ENCODE measurements around the gene INTS1. TPM values are rescaled to one million over a fixed set of nuclear protein-coding genes. Genes with fewer than 3 reads are reported as not detected.

The INTS1 gene
- total and polyA plus RNA-seq, 2 experiments from 2014 or later = 35.1 to 111 TPM

GRCh38 chr7:1493129-1493528 is 11.1 kb downstream of the INTS1 start:
- peaks cover 7% of the 10 kb centered on the region; the same call in 1 of the 2 replicates for H4K20me1 ChIP-seq (replicated peaks; ENCODE audit: insufficient read depth)
- Mint-ChIP-seq H3K4me1 (no peaks in the 10 kb centered on the region), H3K4me3 (no peak overlapping the region), H3K27me3 (ENCODE audit: insufficient read depth, low read depth, poor library complexity) (peaks cover 4% of the 10 kb centered on the region), H3K9me3 (no peaks in the 10 kb centered on the region), H3K27ac (no peak overlapping the region), H3K36me3 (ENCODE audit: low read depth) (peaks cover 45% of the 10 kb centered on the region)
- no peak overlapping the region for H3K4me3 ChIP-seq
- no peaks in the 10 kb centered on the region for H3K79me2 ChIP-seq (replicated peaks; ENCODE audit: insufficient read depth)
- H3K27me3 ChIP-seq (ENCODE audit: insufficient read depth) = no peaks in the 10 kb centered on the region
- TF ChIP-seq ZNF462 (CRISPR knock-in tag; IDR thresholded peaks at IDR 0.05) (no peak), ZNF114 (CRISPR knock-in tag; IDR thresholded peaks at IDR 0.05) (no peak), EZH2phosphoT487 (IDR thresholded peaks at IDR 0.05; ENCODE audit: unreplicated experiment) (no peak), POLR2AphosphoS5 (IDR thresholded peaks at IDR 0.05; ENCODE audit: low read depth) (no peak), ETS1 (IDR thresholded peaks at IDR 0.05) (no peak), STAT1 (IDR thresholded peaks at IDR 0.05; ENCODE audit: unreplicated experiment) (no peak), REST (IDR thresholded peaks at IDR 0.05; ENCODE audit: unreplicated experiment) (no peak), ZNF331 (CRISPR knock-in tag; IDR thresholded peaks at IDR 0.05; ENCODE audit: low read depth) (no peak), JUNB (IDR thresholded peaks at IDR 0.05; ENCODE audit: unreplicated experiment) (no peak), CREB1 (CRISPR knock-in tag; IDR thresholded peaks at IDR 0.05; ENCODE audit: low read depth) (no peak), CTCF (conservative IDR thresholded peaks at IDR 0.05; ENCODE audit: low read depth in 2 of 2) (no peak), EZH2 (IDR thresholded peaks at IDR 0.05; ENCODE audit: low read depth, unreplicated experiment) (no peak), NANOG (IDR thresholded peaks at IDR 0.05; ENCODE audit: borderline replicate concordance) (no peak)
- H3K4me1 ChIP-seq (ENCODE audit: insufficient read depth) = no peaks in the 10 kb centered on the region
- DNase-seq (ENCODE audit: low spot score) (no peak), ATAC-seq (no peak)
- no peak overlapping the region for H3K27ac ChIP-seq (ENCODE audit: low read depth)
- no peak overlapping the region for H3K4me2 ChIP-seq
- H2AFZ ChIP-seq = no peak overlapping the region
- no peaks in the 10 kb centered on the region for H3K9me2 ChIP-seq (ENCODE audit: insufficient read depth)
- peaks cover 4% of the 10 kb centered on the region; the same call in 1 of the 2 replicates for H3K36me3 ChIP-seq (ENCODE audit: insufficient read depth)
- no peaks in the 10 kb centered on the region for H3F3A ChIP-seq (replicated peaks; ENCODE audit: low read depth)

Data from GM23338 (cell line).